Gastrocnemius medialis (tissue), 4 donors: Measurements from ENCODE around the gene USP28. TPM values are rescaled to one million over a fixed set of nuclear protein-coding genes. Genes with fewer than 3 reads are reported as not detected.

Source experiments
- ATAC-seq, 2 donors: fragments of 150-250 bp; one replicate each; pipeline ENCODE4 v1.9.1; 2016
- DNase-seq, 2 donors: peaks; one replicate each; pipeline ENCODE4 v3.0.0-alpha.2; 2019
- H3K27ac ChIP-seq, 4 donors: fragments of 200-600 bp; sonication (generic); 1 replicate in 1 of 4; 2 replicates in 3 of 4; pipeline ENCODE4 v1.5.1; 2016 to 2018; ENCODE audit warnings: mild to moderate bottlenecking in 2 of 4, moderate library complexity in 1 of 4
- H3K27me3 ChIP-seq, 3 donors: fragments of 200-600 bp; sonication (generic) in 2 of 3; 1 replicate in 1 of 3; 2 replicates in 2 of 3; pipeline versions ENCODE4 v1.5.1 to v1.6.0; 2016 to 2019; ENCODE audit warnings: mild to moderate bottlenecking in 1 of 3, moderate library complexity in 1 of 3
- H3K36me3 ChIP-seq, 2 donors: fragments of 200-600 bp; sonication (generic) in 1 of 2; one replicate each; pipeline ENCODE4 v1.5.1; 2017 to 2018
- H3K4me1 ChIP-seq, 2 donors: fragments of 200-600 bp; sonication (generic) in 1 of 2; one replicate each; pipeline ENCODE4 v1.5.1; 2016 to 2017; ENCODE audit warnings: mild to moderate bottlenecking in 2 of 2
- H3K4me3 ChIP-seq, 4 donors: fragments of 200-600 bp; sonication (generic) in 3 of 4; 1 replicate in 1 of 4; 2 replicates in 3 of 4; pipeline ENCODE4 v1.5.1; 2016 to 2019; ENCODE audit warnings: mild to moderate bottlenecking in 2 of 4
- H3K9me3 ChIP-seq, 3 donors: fragments of 200-600 bp; sonication (generic) in 2 of 3; 1 replicate in 1 of 3; 2 replicates in 2 of 3; pipeline ENCODE4 v1.5.1; 2016 to 2019
- POLR2A ChIP-seq, 2 donors: fragments of 450-650 bp; IDR thresholded peaks; one replicate each; pipeline ENCODE4 v1.6.1; 2017; ENCODE audit warnings: antibody characterized with exemption in 2 of 2, mild to moderate bottlenecking in 2 of 2, moderate library complexity in 2 of 2
- in situ Hi-C, 4 donors: fragments of 200-750 bp; cut with MboI; loops; one replicate each; pipeline versions ENCODE4 v1.15.0 to v1.8.0; 2017; ENCODE audit warnings: low sequenced_read_pairs in 4 of 4
- intact Hi-C: fragments of 100-400 bp; cut with DNase I; formaldehyde crosslinking; loops from one replicate; pipeline ENCODE4 v1.15.1; 2023; ENCODE audit warnings: low total_unique reads
- total RNA-seq, 4 donors: library from RNA; depleted of rRNA; stranded (reverse); fragments of >200 nt; gene quantifications; one replicate each; pipeline versions ENCODE4 v1.1.0 to v1.2.3, GENCODE V29; 2016
- TF ChIP-seq, protein P1 (sequence below), 5 experiments: fragments of 450-650 bp in 3 of 5; fragments of 200-600 bp in 2 of 5; sonication (generic) in 2 of 5; IDR thresholded peaks in 4 of 5; conservative IDR thresholded peaks in 1 of 5; 1 replicate in 4 of 5; 2 replicates in 1 of 5; pipeline ENCODE4 v1.5.1; 2016 to 2019; ENCODE audit warnings: antibody characterized with exemption in 5 of 5, mild to moderate bottlenecking in 3 of 5, moderate library complexity in 3 of 5

The USP28 gene
- total RNA-seq, 4 donors from 2014 or later, result 56.7 to 141 (median 80.4) TPM

GRCh38 chr11:113907152-113907551 is 31.8 kb upstream of the USP28 start:
- Histone ChIP-seq H3K27me3 (no peaks in the 10 kb centered on the region), H3K4me3 (no peak overlapping the region), H3K36me3 (no peaks in the 10 kb centered on the region), H3K27ac (no peak overlapping the region), H3K4me1 (no peaks in the 10 kb centered on the region), H3K9me3 (no peaks in the 10 kb centered on the region)
- TF ChIP-seq, protein P1, sequence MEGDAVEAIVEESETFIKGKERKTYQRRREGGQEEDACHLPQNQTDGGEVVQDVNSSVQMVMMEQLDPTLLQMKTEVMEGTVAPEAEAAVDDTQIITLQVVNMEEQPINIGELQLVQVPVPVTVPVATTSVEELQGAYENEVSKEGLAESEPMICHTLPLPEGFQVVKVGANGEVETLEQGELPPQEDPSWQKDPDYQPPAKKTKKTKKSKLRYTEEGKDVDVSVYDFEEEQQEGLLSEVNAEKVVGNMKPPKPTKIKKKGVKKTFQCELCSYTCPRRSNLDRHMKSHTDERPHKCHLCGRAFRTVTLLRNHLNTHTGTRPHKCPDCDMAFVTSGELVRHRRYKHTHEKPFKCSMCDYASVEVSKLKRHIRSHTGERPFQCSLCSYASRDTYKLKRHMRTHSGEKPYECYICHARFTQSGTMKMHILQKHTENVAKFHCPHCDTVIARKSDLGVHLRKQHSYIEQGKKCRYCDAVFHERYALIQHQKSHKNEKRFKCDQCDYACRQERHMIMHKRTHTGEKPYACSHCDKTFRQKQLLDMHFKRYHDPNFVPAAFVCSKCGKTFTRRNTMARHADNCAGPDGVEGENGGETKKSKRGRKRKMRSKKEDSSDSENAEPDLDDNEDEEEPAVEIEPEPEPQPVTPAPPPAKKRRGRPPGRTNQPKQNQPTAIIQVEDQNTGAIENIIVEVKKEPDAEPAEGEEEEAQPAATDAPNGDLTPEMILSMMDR (IDR thresholded peaks at IDR 0.05 in 4 of 5, conservative IDR thresholded peaks at IDR 0.05 in 1 of 5), result no peak
- TF ChIP-seq POLR2A (IDR thresholded peaks at IDR 0.05), result no peak
- in situ Hi-C loops, result no loop called here
- no peak for DNase-seq
- ATAC-seq, result no peak
- intact Hi-C loops, result no loop called here

DNA sequence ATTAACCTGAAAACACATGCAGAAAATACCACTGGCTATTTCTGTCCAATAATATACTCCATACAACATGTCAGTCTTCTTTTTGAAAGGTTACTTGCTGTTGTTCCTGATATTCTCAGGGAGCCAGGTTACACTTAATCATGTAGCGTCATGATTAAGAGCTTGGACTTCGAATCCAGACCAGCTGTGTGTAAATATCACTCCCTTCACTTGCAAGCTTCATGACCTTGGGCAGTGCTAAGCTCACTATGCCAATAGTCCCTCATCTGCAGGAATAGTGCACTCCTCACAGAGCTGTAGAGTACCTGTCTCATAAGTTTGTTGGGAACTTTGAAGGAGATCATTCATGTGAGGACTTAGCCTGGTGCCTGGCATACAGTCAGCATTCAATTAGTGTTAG is 31.1 kb upstream of the USP28 start:
- H3K27me3 ChIP-seq, result no peaks in the 10 kb centered on the region
- H3K4me3 ChIP-seq, result no peak overlapping the region
- no peaks in the 10 kb centered on the region for H3K36me3 ChIP-seq
- in situ Hi-C loops, result no loop called here
- intact Hi-C loops, result no loop called here
- TF ChIP-seq, protein P1 (IDR thresholded peaks at IDR 0.05 in 4 of 5, conservative IDR thresholded peaks at IDR 0.05 in 1 of 5), result no peak
- no peak for TF ChIP-seq POLR2A (IDR thresholded peaks at IDR 0.05)
- DNase-seq (no peak), ATAC-seq (peak in 1 of 2 donors; percentile 33)
- H3K9me3 ChIP-seq, result no peaks in the 10 kb centered on the region
- H3K27ac ChIP-seq, result no peak overlapping the region
- H3K4me1 ChIP-seq, result no peaks in the 10 kb centered on the region

GRCh38 chr11:113906038-113906437 is 30.7 kb upstream of the USP28 start:
- H3K4me1 ChIP-seq, result no peaks in the 10 kb centered on the region
- H3K27me3 ChIP-seq, result no peaks in the 10 kb centered on the region
- H3K36me3 ChIP-seq, result no peaks in the 10 kb centered on the region
- in situ Hi-C loops, result no loop called here
- no peak for DNase-seq
- no peaks in the 10 kb centered on the region for H3K9me3 ChIP-seq
- ATAC-seq, result no peak
- TF ChIP-seq, protein P1 (IDR thresholded peaks at IDR 0.05 in 4 of 5, conservative IDR thresholded peaks at IDR 0.05 in 1 of 5), result no peak
- no peak for TF ChIP-seq POLR2A (IDR thresholded peaks at IDR 0.05)
- H3K4me3 ChIP-seq, result no peak overlapping the region
- H3K27ac ChIP-seq, result no peak overlapping the region
- intact Hi-C loops, result no loop called here

GRCh38 chr11:113904379-113905101 is 29.2 kb upstream of the USP28 start, which contains the start of gene HTR3B:
TSS of gene HTR3B (plus strand) at chr11:113904796. CDS start at chr11:113904934, 138 bp downstream.
- intact Hi-C loops, result no loop called here
- TF ChIP-seq, protein P1 (IDR thresholded peaks at IDR 0.05 in 4 of 5, conservative IDR thresholded peaks at IDR 0.05 in 1 of 5), result no peak
- in situ Hi-C loops, result no loop called here
- no peaks in the 10 kb centered on the region for H3K36me3 ChIP-seq
- no peaks in the 10 kb centered on the region for H3K4me1 ChIP-seq
- no peaks in the 10 kb centered on the region for H3K9me3 ChIP-seq
- DNase-seq (no peak), ATAC-seq (no peak)
- H3K4me3 ChIP-seq, result no peak within 1 kb of the TSS
- H3K27ac ChIP-seq, result no peak within 1 kb of the TSS
- no peaks in the 10 kb centered on the region for H3K27me3 ChIP-seq
